GM21717 (cell line): Measurements from ENCODE around the gene BAG5.

Experiments used
- ATAC-seq: cut with Tn5 transposase; IDR thresholded peaks from one replicate; pipeline ENCODE4 v1.9.1; 2021; ENCODE audit warnings: mild to moderate bottlenecking, moderate library complexity; ENCODE audit not compliant: unreplicated experiment

The BAG5 gene

GRCh38 chr14:103563844-103564505 is 1.5 kb upstream of the BAG5 start:
- ATAC-seq: no peak

- no peak for ATAC-seq
These were observed 766 bp upstream of the BAG5 start for GRCh38 chr14:103563226-103563620.

- peak; percentile 37 for ATAC-seq
These were observed 353 bp downstream of the BAG5 start for GRCh38 chr14:103562179-103562428.

- peak; percentile 28 for ATAC-seq
These were observed 877 bp downstream of the BAG5 start for GRCh38 chr14:103561381-103562178.

- ATAC-seq: no peak
These were observed 1.8 kb downstream of the BAG5 start for GRCh38 chr14:103560691-103561090.

GRCh38 chr14:103559766-103560165 is 2.7 kb downstream of the BAG5 start:
- ATAC-seq: no peak

- no peak for ATAC-seq
These were observed 4.2 kb downstream of the BAG5 start for GRCh38 chr14:103558071-103558882.

GRCh38 chr14:103556946-103557758 is 5.3 kb downstream of the BAG5 start:
- no peak for ATAC-seq

- no peak for ATAC-seq
These were observed 6.7 kb downstream of the BAG5 start for GRCh38 chr14:103555559-103556337.

GRCh38 chr14:103552846-103553210 is 9.6 kb downstream of the BAG5 start:
- ATAC-seq: no peak

GRCh38 chr14:103552011-103552845 is 10.2 kb downstream of the BAG5 start:
- ATAC-seq: no peak

GRCh38 chr14:103551338-103551762 is 11.1 kb downstream of the BAG5 start:
- no peak for ATAC-seq

- no peak for ATAC-seq
These were observed 11.8 kb downstream of the BAG5 start for GRCh38 chr14:103550451-103551337.

- ATAC-seq: no peak
These were observed 12.8 kb downstream of the BAG5 start for GRCh38 chr14:103549361-103550311.

GRCh38 chr14:103548463-103549351 is 13.8 kb downstream of the BAG5 start:
- ATAC-seq: no peak

- ATAC-seq: no peak
These were observed 14.5 kb downstream of the BAG5 start for GRCh38 chr14:103547941-103548462.
